Limb (tissue), 2 donors: ENCODE results near the gene ANGPT4.
"Not testable (repeated sequence)": the region's sequence is repeated elsewhere in the genome, so short reads cannot be mapped to it uniquely, and the experiment has no call there.

Experiments
- DNase-seq, 2 donors: peaks; one replicate each; pipeline ENCODE4 v3.0.0-alpha.2; 2016; ENCODE audit errors: extremely low spot score in 2 of 2

ANGPT4 gene

DNA sequence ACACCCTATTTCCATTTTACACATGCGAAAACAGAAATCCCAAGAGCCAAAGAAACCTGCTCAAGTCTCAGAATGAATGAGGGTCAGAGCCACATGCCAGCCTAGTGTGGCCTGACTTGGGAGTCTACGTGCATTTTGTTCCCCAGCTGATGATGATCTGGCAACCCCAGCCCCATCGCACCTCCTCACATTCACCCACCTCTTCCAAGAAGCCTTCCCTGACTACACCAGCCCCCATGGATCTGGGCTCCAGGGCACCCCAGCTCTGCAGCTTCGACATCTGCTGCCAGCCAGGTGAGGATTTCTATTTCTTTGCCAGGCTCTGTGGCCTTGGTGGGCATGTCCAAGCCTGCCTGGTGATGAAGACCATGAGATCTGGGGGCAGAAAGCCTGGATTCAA lies 41.0 kb downstream of the ANGPT4 start:
- no peak for DNase-seq

DNA sequence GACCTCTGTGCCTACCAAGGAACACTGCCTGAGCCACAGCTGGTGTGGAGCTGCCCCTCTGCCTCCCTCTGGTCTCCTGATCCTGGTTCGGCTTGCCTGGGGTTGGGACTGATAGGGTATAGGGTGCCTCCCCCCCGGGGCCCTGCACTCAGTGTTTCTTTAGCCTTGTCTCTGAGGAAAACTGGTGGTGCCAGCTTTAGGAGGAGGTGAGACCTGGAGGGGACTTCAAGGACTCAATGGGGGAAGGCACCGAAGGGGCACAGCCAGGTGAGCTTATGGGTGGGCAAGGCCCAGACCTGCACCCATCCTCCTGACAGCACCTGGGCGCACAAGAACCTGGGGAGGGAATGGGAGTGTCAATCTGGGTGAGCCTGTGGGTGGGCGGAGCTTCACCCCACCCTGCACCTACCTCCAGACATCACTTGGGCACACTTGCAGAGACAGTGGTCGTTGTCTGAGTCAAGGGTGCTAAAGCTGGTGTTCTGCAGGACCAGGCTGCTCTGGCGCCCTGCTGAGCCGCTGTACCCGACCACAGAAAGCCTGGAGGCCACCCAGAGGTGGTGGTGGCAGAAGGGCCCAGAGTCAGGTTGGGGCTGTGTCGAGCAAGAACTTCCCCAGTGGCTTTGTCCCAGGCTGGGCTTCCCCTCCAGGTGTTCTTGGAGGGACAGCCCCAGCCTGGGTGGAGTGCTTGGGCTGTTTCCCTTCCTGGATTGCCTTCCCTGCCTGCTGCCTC lies 42.1 kb downstream of the ANGPT4 start:
- no peak for DNase-seq

DNA sequence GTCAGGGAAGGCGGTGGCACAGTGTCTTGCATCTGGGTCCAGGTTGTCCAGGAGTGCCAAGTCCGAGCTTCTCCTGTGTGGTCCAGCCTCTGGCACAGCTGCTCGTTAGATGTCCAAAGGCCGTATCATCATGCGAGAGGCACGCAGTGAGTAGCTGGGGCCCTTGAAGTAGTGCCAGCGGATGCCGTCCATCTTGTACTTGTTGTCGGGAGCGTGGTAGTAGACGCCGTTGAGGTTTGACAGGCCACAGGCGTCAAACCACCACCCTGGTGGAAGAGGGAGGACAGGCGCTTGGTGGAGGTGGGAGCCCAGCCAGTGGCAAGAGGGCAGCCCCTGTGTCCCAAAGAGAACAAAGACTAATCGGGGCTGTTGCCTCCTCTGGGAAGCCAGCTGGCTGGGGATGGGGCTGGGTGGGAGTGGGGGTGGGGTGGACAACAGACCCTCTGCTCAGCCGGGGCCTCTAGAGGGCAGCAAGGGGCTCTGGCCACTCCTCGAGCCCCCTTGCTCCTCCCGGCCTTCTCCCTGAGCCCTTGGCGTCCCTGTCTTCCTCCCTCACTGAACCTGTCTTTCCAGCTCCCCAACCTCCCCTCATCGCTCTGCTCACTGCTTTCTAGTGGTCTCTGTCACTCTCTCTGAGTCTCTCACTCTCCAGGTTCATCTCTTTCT lies 43.1 kb downstream of the ANGPT4 start:
- no peak for DNase-seq

DNA sequence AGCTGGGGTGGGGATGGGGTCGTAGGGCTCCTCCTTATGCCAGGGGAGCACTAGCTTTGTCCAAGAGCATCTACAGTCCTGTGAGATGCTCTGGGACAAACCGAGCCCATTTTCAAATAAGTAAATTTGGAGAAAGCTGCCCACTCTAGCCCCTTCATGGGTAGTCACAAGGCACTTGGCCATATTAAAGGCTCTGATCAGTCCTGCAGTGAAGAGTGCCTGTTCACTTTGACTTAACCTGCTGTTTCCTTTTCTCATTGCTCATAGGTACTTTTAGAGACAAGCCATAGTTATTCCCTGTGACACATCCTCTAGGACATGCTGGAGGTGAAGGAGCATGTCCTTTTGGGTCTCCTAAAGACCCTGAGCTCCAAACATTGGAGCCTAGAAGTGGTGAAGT lies 44.2 kb downstream of the ANGPT4 start:
- no peak for DNase-seq

DNA sequence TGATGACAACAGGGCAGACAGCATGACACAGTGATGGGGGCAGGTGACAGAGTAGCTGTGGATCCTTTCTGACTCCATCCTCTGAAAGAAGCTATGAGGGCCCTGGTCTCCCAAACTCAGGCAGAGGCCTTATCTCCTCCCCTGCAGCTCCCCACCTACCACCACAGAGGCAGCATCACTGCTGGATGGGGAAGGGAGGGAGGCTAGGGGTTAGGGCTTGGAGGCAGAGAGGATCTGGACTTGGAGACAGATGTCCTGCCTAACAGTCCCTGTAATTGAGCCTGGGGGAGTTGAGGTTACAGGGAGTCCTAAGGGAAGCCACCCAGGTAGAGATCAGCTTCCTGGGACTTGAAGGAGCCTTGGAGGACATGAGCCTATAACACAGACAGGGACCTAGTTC lies 44.7 kb downstream of the ANGPT4 start:
- no peak for DNase-seq

DNA sequence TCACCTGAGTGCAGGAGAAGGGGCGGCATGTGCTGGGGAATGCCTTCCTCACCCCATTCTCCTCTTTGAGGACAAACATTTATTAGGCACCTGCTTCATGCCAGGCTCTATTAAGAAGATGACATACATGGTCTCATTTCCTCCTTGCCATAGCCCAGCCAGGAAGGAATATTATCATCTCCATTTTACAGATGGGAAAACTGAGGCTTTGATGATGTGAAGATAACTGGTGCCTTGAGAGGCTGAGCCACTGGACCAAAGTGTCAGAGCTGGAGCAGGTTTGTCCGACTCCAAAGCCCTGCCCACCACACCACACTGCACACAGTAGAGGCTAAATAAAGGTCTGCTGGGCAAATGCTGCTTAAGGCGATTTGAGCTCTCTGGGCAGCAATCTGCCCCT lies 45.4 kb downstream of the ANGPT4 start:
- DNase-seq = no peak

DNA sequence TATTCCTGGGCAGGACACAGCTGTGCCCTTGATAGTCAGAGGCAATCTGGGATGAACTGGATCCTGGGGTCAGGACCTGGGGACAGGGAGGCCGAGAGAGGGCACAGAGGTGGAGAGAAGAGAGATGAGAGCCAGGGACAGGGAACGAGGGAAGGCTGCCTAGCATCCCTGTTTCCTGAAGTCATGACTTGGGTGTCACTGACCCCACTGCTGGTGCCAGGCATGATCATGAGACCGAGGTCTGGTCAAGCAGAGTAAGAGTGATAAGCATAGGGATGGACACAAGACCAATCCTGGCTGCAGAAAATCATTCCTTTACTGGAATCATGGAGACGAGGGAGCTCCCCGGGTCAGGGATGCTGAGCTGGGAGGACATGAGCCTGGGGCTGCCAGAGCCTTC lies 46.5 kb downstream of the ANGPT4 start:
- DNase-seq = no peak

DNA sequence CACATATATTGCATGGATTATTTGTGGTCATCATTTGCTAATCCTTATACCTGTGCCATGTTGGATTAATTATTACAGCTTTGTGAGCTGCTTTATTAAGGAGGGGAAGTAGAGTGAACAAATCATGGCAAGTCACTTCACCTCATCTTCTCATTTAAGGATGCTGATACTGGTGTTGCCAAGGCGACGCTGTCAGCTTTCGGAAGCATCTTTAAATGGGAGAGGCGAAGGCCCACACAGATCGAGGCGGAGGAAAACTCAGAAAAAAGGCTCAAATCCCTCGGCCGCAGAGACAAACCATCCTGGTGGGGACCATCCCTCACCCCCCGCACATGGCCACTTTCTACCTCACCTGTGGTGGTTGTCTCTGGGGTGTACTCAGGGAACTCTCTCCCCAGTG lies 47.9 kb downstream of the ANGPT4 start:
- no peak for DNase-seq

DNA sequence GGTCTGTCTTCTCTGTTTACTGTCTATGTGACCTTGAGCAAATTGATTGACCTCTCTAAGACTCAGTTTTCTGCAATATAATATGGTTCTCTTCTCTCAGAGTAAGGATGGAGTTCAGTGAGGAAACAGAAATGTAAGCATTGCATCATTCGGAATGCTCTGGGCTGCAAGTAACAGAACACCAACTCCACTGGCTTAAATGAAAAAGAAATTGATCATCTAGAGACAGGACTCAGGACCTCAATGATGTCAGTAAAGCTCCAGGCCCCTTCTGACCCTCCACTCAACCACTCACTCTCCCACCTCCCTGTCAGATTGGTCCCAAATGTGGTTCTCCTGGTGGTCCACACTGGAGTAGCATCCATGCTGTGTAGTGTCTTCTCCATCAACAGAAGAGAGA lies 50.7 kb downstream of the ANGPT4 start:
- no peak for DNase-seq

DNA sequence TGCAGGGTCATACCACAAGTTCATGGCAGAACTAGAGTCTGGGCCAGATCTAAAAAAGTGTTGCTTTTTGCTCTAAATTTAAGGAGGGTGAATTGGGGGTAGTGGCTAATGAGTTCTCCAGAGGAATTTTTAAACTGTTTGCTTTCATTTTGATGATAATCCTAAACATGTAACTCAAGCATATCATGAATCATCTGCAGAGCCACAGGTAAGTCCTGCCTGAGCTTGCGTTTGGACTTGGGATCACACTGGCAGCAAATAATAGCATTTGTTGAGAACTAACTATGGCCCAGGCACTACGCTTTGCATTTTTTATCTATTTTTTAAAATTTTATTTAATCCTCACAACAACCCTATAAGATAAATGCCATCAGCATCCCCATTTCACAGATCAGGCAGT lies 55.2 kb downstream of the ANGPT4 start:
- no peak for DNase-seq

DNA sequence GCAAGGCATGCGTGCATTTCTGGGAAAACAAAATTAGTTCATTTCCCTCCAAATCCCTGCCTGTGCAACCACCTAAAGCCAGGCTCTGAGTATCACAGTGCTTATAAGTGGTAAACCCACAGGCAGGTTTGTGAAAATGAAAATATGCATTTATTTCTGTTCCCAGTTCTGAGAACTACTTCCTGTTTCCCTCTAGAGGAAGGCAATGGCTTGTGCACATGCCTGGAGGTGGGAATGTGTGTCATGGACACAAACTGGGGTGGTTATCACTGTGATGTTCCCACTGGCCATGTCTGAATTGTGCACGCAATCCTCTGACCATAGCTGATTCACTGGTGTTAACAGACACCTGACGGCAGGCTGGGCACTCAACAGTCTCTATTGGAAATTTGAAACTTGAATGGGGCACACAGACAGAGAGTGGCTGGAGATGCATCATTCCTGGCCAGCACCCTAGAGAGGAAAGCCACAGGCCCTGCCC lies 56.3 kb downstream of the ANGPT4 start:
- DNase-seq = no peak

DNA sequence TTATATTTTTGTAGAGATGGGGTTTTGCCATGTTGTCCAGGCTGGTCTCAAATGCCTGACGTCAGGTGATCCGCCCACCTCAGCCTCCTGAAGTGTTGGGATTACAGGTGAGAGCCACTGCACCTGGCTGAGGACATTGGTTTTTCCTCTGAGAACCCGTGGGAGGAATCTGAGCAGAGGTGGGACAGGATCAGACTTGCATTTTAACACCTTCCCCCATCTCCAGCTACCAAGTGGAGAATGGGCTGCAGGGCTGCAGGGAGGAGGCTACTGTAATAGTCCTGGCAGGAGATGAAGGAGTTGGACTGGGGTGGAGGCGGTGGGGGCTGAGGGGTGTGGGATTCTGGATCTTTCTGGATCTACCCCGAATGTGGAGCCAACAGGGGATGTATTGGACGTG lies 58.1 kb downstream of the ANGPT4 start:
- DNase-seq = no peak

DNA sequence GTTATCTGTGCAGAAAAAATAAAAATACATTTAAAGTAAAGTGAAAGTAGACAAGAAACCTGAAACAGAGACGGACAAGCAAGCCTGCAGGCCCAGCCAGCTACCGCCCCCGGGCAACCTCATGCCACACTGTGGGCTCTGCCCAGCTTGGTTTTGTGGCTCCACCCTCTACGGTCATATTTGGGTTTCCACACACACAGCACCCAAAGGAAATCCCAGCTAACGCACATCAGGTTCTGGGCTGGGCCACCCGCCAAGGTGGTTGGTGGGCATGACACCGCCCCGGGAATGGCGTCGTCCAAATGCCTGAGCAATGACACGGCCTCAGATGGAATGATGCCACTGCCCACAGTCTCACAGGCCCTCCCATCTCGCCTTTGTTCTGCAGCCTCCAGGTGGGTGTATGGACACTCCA lies 59.8 kb downstream of the ANGPT4 start:
- DNase-seq = no peak

DNA sequence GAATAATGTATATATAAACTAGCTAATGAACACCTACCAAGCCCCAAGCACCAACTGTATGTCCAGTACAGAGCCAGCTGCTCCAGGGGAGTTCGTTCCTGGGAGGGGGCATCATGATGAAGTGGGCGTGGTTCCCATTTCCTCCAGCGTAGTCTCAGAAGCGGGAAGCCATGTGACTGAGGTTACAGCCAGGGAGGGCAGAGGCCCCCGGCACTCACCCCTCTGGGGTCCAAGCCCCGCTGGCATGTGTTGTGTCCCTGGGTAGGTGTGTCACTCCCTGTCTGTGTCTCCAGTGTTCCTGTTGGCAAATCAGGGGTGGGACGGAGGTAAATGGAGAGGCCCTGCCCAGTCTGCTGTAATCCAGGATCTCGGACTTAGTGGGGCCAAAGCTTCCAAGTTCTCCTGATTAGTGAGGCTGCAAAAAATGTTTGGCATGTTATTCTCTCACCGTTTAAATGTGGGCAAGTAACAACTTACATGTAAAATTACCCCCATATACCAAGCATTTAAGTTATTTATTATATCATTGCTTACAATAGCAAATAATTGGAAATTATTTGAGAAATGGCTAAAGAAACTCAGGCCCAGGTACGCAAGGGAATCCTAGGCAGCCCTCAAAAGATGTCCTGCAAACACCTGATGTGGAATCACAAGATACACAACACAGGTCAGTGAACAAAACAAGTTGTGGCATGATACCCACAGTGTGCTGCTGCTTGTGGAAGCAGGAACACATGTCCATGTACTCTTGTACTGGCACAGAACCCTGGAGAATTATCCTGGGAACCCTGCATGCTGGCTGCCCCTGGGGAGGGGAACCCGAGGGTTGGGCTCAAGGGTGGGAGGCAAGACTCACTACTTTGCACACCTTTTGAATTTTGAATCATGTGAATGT lies 60.4 kb downstream of the ANGPT4 start:
- DNase-seq = no peak

DNA sequence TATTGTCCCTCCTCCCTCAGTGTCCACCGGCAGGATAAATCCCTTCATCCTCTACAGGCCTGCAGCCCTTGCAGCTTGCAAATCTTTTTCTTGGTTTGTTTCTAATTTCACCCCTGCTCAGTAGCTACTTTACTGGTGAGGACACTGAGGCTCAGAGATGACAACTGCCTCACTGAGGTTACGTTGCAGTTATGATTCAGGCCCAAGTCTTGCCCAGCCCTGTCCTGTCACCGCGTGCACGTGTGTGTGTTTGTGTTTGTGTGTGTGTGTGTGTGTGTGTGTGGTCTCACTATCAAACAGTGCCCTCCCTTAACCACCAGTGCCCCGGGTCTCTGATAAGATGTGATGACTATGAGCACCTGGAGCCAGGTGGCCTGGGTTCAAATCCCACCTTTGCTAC lies 61.5 kb downstream of the ANGPT4 start:
- no peak for DNase-seq

DNA sequence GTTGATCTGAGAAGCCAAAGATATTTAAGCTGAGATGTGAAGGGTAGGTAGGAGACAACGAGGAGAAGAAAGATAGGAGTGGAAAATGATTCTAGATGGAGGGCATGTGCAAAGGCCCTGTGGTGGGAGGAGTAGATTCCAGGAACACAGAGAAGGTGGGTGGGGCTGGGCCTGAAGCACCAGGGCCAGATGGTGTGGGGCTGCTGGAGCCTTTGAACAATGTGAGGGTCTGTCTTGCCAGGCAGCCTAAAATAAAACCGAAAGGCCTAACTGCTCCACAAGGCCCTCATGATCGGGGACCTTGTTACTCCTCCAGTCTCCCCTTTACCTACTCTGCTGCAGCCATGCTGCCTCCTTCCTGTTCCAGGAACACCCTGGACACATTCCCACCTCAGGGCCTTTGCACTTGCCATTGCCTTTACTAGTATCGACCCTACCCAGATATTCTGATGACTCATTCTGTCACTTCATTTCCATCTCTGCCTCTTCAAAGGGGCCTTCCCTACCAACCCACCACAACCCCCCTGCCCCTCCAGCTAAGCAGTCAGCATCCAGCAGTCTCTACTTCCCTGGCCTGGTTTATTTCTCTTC lies 62.6 kb downstream of the ANGPT4 start:
- DNase-seq = no peak

DNA sequence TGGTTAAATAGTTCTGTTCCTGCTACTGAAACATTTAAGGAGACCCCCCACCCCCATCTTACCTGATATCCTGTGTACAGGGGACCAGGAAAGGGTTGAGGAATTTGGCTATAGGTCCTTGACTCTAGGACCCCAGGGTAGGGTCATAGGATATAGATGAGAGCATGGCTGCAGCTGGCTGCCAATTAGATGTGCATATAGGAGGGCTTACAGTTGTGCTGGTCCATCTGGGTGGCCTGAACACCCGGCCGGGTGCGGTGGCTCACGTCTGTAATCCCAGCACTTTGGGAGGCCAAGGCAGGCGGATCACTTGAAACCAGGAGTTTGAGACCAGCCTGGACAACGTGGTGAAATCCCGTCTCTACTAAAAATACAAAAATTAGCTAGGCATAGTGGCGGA lies 67.4 kb downstream of the ANGPT4 start:
- not testable (repeated sequence) for DNase-seq

DNA sequence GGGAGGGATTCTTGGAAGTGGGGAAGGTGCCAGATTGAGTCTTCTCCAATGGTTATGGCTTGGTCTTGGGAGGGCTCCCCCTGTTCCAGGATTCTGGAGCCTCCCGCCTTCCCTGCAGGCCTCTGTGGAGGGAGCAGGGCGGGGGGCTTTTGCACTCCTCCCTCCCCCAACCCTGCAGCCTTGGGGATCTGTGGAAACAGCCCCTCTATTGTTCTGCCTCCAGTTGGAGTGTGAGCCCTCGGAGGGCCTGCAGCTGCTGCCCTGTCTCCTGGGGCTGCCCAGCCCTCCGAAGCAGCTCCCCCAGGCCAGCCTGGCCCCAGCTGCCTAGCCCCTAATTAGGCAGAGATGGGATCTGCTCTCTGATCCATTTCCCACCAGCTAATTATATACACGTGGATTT lies 67.9 kb downstream of the ANGPT4 start:
- peak in 1 of 2 donors; percentile 62 for DNase-seq

DNA sequence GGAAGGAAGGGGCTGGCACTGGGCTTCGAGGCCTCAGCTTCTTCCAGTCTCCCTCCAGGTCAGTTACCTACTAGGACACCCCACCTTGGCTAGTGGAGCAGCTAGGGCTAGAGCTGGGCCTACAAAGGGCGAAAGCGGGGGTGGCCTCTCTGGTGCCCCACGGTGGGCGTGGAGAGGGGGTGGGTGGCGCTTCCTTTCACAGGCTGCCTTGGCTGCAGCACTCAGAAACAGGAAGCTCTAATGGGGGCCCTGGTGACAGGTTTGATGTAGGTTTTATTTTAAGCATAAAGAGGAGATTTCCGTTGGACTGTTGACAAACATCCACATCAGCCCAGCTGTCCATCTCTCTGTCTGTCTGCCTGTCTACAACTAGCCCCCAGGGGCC lies 69.2 kb downstream of the ANGPT4 start:
- no peak for DNase-seq

DNA sequence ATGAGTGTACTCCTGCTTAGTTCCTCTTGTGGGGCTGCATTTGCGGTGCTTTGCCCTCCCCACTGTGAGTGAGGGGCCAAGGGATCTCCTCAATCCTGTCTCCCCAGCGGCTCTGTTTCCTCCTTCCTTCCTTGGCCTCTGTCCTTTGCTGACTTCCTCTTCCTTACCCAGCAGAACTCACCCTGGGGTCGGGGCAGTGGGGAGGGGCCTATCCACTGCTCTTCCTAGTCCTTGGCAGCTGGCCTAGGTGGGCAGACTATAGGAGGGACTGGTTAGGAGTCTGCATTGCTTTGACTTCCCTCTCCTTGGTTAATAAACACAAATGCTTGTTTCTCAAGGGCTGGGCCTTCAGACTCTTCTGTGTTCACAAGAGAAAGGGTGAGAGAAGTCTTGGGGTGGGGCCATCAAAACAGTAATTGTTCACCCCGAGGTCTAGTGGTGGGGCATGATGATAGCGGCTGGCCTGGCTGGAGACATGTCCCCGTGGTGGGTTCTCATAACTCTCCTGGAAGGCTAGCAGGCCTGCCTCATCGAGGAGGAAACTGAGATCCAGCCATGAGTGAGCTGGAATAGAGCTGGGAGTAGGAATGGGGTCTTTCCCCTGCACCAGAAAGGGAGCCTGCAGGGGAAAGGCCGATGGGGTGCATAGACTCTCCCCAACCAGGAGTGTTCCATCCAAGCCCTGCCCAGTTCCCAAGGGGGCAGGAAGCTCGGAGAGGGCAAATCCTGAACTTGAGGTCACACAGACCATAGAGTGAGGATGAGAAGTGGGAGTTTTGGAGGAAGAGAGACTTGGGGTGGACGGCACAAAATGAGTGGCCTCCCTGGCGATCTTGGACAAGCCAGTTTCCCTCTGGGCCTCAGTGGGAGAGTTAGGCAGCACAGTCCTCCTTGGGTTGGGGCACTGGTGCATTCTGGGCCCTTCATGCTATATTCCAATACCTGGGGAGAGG lies 69.9 kb downstream of the ANGPT4 start:
- no peak for DNase-seq
